HEK293 (cell line): ENCODE data around the gene SEMA4D.

Source experiments
- FEZF1 ChIP-seq: fragments of 450-650 bp; formaldehyde crosslinking; IDR thresholded peaks from 2 replicates; pipeline ENCODE4 v1.5.1; 2016; ENCODE audit warnings: missing biosample characterization, missing genetic modification characterization
- GLIS2 ChIP-seq: fragments of 450-650 bp; formaldehyde crosslinking; IDR thresholded peaks from 2 replicates; pipeline ENCODE4 v1.5.1; 2016; ENCODE audit warnings: missing biosample characterization, missing genetic modification characterization
- KLF9 ChIP-seq: fragments of 450-650 bp; formaldehyde crosslinking; IDR thresholded peaks from 2 replicates; pipeline ENCODE4 v1.5.1; 2016; ENCODE audit warnings: missing biosample characterization, missing genetic modification characterization, low read depth
- SCRT1 ChIP-seq: fragments of 450-650 bp; formaldehyde crosslinking; IDR thresholded peaks from 2 replicates; pipeline ENCODE4 v1.5.1; 2016; ENCODE audit warnings: missing biosample characterization, missing genetic modification characterization, borderline replicate concordance
- ZBTB48 ChIP-seq: fragments of 450-650 bp; formaldehyde crosslinking; IDR thresholded peaks from 2 replicates; pipeline ENCODE4 v1.5.1; 2016; ENCODE audit warnings: missing biosample characterization, missing genetic modification characterization
- ZEB2 ChIP-seq: fragments of 450-650 bp; formaldehyde crosslinking; IDR thresholded peaks from 2 replicates; pipeline ENCODE4 v1.5.1; 2016; ENCODE audit warnings: missing biosample characterization, missing genetic modification characterization
- ZIC2 ChIP-seq: fragments of 450-650 bp; formaldehyde crosslinking; IDR thresholded peaks from 2 replicates; pipeline ENCODE4 v1.5.1; 2016; ENCODE audit warnings: missing biosample characterization, missing genetic modification characterization
- ZNF155 ChIP-seq: fragments of 450-650 bp; formaldehyde crosslinking; IDR thresholded peaks from 2 replicates; pipeline ENCODE4 v1.5.1; 2016; ENCODE audit warnings: missing biosample characterization, missing genetic modification characterization
- ZNF2 ChIP-seq: fragments of 450-650 bp; formaldehyde crosslinking; IDR thresholded peaks from 2 replicates; pipeline ENCODE4 v1.5.1; 2016; ENCODE audit warnings: missing biosample characterization, missing genetic modification characterization
- ZNF223 ChIP-seq: fragments of 450-650 bp; formaldehyde crosslinking; IDR thresholded peaks from 2 replicates; pipeline ENCODE4 v1.5.1; 2016; ENCODE audit warnings: missing biosample characterization, missing genetic modification characterization
- ZNF248 ChIP-seq: fragments of 450-650 bp; formaldehyde crosslinking; IDR thresholded peaks from 2 replicates; pipeline ENCODE4 v1.5.1; 2017; ENCODE audit warnings: missing biosample characterization, missing genetic modification characterization
- ZNF324 ChIP-seq: fragments of 450-650 bp; formaldehyde crosslinking; IDR thresholded peaks from 2 replicates; pipeline ENCODE4 v1.5.1; 2016; ENCODE audit warnings: missing biosample characterization, missing genetic modification characterization
- ZNF785 ChIP-seq: fragments of 450-650 bp; formaldehyde crosslinking; IDR thresholded peaks from 2 replicates; pipeline ENCODE4 v1.5.1; 2016; ENCODE audit warnings: missing biosample characterization, missing genetic modification characterization
- ZNF792 ChIP-seq: fragments of 450-650 bp; formaldehyde crosslinking; IDR thresholded peaks from 2 replicates; pipeline ENCODE4 v1.5.1; 2016; ENCODE audit warnings: missing biosample characterization, missing genetic modification characterization
- TF ChIP-seq, protein P1 (sequence below): fragments of 450-650 bp; formaldehyde crosslinking; IDR thresholded peaks from 2 replicates; pipeline ENCODE4 v1.5.1; 2017; ENCODE audit warnings: missing biosample characterization, missing genetic modification characterization
- TF ChIP-seq, protein P2 (sequence below): IDR thresholded peaks from 2 replicates; pipeline ENCODE4 v1.6.1; 2011; ENCODE audit warnings: mild to moderate bottlenecking, low read depth, low read length, borderline replicate concordance
- TF ChIP-seq, protein P3 (sequence below): fragments of 450-650 bp; formaldehyde crosslinking; IDR thresholded peaks from 2 replicates; pipeline ENCODE4 v1.5.1; 2016; ENCODE audit warnings: missing biosample characterization, missing genetic modification characterization
- TF ChIP-seq, protein P4 (sequence below): fragments of 450-650 bp; formaldehyde crosslinking; IDR thresholded peaks from 2 replicates; pipeline ENCODE4 v1.5.1; 2016; ENCODE audit warnings: missing biosample characterization, missing genetic modification characterization
- TF ChIP-seq, protein P5 (sequence below): fragments of 450-650 bp; formaldehyde crosslinking; IDR thresholded peaks from 2 replicates; pipeline ENCODE4 v1.5.1; 2016; ENCODE audit warnings: missing biosample characterization, missing genetic modification characterization
- TF ChIP-seq, protein P6 (sequence below): fragments of 450-650 bp; formaldehyde crosslinking; IDR thresholded peaks from 2 replicates; pipeline ENCODE4 v1.5.1; 2016; ENCODE audit warnings: missing biosample characterization, missing genetic modification characterization, borderline replicate concordance

SEMA4D gene

DNA sequence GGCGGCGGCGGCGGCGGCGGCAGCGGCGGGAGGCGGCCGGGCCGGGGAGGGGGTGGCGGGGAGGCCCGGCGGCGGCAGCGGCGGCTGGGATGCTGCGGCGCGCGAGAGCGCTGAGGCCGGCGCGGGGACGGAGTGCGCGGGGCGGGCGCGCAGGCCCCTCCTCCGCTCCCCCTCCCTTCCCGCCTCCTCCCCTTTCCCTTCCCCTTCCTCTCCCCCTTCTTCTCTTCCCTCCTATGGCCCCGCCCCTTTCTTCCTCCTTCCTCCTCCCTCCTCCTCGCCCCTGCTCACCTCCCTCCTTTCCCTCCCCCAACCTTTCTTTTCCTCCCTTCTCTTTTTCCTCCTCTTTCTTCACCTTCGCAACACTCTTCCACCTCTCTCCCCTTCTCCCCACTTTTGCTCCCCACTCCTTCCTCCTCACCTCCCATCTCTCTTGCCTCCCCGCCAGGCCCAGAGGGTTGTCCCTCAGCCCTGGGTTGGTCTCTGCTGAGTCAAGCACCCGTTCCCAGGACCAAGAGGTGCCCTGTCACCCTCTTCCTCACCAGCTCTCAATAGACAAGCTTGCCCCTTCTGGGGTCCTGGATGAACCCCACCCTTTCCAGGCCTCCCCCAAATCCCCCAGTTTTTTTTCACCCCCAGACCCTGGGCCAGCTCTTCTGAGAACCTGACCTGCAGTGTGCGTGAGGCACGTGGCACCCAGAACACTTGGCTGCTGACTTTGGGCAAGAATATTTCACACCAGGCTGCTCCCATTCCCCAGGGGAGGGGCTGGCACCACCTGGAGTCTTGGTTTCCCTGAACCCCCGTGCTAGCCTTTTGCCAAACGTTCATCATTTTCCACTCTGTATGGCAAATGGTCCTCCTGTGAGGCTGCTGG is at the start of gene SEMA4D (continued):
- TF ChIP-seq, protein P1, sequence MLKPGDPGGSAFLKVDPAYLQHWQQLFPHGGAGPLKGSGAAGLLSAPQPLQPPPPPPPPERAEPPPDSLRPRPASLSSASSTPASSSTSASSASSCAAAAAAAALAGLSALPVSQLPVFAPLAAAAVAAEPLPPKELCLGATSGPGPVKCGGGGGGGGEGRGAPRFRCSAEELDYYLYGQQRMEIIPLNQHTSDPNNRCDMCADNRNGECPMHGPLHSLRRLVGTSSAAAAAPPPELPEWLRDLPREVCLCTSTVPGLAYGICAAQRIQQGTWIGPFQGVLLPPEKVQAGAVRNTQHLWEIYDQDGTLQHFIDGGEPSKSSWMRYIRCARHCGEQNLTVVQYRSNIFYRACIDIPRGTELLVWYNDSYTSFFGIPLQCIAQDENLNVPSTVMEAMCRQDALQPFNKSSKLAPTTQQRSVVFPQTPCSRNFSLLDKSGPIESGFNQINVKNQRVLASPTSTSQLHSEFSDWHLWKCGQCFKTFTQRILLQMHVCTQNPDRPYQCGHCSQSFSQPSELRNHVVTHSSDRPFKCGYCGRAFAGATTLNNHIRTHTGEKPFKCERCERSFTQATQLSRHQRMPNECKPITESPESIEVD: no peak
- TF ChIP-seq ZNF223 (tag by site-specific recombination) (no peak), ZIC2 (tag by site-specific recombination) (peak; percentile 32; the same call in 1 of the 2 replicates), KLF9 (tag by site-specific recombination) (peak; percentile 71), ZNF2 (tag by site-specific recombination) (no peak), ZNF324 (tag by site-specific recombination) (no peak), ZNF155 (tag by site-specific recombination) (no peak), ZEB2 (peak; percentile 48), FEZF1 (tag by site-specific recombination) (no peak), ZNF785 (tag by site-specific recombination) (no peak), SCRT1 (tag by site-specific recombination) (no peak), ZNF792 (tag by site-specific recombination) (no peak), ZNF248 (tag by site-specific recombination) (no peak), GLIS2 (tag by site-specific recombination) (no peak), ZBTB48 (tag by site-specific recombination) (no peak)
- TF ChIP-seq, protein P2, sequence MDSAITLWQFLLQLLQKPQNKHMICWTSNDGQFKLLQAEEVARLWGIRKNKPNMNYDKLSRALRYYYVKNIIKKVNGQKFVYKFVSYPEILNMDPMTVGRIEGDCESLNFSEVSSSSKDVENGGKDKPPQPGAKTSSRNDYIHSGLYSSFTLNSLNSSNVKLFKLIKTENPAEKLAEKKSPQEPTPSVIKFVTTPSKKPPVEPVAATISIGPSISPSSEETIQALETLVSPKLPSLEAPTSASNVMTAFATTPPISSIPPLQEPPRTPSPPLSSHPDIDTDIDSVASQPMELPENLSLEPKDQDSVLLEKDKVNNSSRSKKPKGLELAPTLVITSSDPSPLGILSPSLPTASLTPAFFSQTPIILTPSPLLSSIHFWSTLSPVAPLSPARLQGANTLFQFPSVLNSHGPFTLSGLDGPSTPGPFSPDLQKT: no peak
- TF ChIP-seq, protein P3, sequence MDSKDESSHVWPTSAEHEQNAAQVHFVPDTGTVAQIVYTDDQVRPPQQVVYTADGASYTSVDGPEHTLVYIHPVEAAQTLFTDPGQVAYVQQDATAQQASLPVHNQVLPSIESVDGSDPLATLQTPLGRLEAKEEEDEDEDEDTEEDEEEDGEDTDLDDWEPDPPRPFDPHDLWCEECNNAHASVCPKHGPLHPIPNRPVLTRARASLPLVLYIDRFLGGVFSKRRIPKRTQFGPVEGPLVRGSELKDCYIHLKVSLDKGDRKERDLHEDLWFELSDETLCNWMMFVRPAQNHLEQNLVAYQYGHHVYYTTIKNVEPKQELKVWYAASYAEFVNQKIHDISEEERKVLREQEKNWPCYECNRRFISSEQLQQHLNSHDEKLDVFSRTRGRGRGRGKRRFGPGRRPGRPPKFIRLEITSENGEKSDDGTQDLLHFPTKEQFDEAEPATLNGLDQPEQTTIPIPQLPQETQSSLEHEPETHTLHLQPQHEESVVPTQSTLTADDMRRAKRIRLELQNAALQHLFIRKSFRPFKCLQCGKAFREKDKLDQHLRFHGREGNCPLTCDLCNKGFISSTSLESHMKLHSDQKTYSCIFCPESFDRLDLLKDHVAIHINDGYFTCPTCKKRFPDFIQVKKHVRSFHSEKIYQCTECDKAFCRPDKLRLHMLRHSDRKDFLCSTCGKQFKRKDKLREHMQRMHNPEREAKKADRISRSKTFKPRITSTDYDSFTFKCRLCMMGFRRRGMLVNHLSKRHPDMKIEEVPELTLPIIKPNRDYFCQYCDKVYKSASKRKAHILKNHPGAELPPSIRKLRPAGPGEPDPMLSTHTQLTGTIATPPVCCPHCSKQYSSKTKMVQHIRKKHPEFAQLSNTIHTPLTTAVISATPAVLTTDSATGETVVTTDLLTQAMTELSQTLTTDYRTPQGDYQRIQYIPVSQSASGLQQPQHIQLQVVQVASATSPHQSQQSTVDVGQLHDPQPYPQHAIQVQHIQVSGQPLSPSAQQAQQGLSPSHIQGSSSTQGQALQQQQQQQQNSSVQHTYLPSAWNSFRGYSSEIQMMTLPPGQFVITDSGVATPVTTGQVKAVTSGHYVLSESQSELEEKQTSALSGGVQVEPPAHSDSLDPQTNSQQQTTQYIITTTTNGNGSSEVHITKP (tag by site-specific recombination): peak; percentile 60; the same call in 1 of the 2 replicates
- TF ChIP-seq, protein P4, sequence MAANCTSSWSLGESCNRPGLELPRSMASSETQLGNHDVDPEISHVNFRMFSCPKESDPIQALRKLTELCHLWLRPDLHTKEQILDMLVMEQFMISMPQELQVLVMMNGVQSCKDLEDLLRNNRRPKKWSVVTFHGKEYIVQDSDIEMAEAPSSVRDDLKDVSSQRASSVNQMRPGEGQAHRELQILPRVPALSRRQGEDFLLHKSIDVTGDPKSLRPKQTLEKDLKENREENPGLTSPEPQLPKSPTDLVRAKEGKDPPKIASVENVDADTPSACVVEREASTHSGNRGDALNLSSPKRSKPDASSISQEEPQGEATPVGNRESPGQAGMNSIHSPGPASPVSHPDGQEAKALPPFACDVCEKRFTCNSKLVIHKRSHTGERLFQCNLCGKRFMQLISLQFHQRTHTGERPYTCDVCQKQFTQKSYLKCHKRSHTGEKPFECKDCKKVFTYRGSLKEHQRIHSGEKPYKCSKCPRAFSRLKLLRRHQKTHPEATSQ (tag by site-specific recombination): no peak
- TF ChIP-seq, protein P5, sequence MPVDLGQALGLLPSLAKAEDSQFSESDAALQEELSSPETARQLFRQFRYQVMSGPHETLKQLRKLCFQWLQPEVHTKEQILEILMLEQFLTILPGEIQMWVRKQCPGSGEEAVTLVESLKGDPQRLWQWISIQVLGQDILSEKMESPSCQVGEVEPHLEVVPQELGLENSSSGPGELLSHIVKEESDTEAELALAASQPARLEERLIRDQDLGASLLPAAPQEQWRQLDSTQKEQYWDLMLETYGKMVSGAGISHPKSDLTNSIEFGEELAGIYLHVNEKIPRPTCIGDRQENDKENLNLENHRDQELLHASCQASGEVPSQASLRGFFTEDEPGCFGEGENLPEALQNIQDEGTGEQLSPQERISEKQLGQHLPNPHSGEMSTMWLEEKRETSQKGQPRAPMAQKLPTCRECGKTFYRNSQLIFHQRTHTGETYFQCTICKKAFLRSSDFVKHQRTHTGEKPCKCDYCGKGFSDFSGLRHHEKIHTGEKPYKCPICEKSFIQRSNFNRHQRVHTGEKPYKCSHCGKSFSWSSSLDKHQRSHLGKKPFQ (tag by site-specific recombination): no peak
- TF ChIP-seq, protein P6, sequence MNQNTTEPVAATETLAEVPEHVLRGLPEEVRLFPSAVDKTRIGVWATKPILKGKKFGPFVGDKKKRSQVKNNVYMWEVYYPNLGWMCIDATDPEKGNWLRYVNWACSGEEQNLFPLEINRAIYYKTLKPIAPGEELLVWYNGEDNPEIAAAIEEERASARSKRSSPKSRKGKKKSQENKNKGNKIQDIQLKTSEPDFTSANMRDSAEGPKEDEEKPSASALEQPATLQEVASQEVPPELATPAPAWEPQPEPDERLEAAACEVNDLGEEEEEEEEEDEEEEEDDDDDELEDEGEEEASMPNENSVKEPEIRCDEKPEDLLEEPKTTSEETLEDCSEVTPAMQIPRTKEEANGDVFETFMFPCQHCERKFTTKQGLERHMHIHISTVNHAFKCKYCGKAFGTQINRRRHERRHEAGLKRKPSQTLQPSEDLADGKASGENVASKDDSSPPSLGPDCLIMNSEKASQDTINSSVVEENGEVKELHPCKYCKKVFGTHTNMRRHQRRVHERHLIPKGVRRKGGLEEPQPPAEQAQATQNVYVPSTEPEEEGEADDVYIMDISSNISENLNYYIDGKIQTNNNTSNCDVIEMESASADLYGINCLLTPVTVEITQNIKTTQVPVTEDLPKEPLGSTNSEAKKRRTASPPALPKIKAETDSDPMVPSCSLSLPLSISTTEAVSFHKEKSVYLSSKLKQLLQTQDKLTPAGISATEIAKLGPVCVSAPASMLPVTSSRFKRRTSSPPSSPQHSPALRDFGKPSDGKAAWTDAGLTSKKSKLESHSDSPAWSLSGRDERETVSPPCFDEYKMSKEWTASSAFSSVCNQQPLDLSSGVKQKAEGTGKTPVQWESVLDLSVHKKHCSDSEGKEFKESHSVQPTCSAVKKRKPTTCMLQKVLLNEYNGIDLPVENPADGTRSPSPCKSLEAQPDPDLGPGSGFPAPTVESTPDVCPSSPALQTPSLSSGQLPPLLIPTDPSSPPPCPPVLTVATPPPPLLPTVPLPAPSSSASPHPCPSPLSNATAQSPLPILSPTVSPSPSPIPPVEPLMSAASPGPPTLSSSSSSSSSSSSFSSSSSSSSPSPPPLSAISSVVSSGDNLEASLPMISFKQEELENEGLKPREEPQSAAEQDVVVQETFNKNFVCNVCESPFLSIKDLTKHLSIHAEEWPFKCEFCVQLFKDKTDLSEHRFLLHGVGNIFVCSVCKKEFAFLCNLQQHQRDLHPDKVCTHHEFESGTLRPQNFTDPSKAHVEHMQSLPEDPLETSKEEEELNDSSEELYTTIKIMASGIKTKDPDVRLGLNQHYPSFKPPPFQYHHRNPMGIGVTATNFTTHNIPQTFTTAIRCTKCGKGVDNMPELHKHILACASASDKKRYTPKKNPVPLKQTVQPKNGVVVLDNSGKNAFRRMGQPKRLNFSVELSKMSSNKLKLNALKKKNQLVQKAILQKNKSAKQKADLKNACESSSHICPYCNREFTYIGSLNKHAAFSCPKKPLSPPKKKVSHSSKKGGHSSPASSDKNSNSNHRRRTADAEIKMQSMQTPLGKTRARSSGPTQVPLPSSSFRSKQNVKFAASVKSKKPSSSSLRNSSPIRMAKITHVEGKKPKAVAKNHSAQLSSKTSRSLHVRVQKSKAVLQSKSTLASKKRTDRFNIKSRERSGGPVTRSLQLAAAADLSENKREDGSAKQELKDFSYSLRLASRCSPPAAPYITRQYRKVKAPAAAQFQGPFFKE (tag by site-specific recombination): no peak
